NCI-H2227 (cell line): Measurements from ENCODE around the gene LARP4.
"Not testable (repeated sequence)": the region's sequence is repeated elsewhere in the genome, so short reads cannot be mapped to it uniquely, and the experiment has no call there.

Experiments used
- DNase-seq: peaks from one replicate; lab custom pipeline; 2025; ENCODE audit not compliant: unreplicated experiment; lab: John Stamatoyannopoulos, UW

Gene LARP4

DNA sequence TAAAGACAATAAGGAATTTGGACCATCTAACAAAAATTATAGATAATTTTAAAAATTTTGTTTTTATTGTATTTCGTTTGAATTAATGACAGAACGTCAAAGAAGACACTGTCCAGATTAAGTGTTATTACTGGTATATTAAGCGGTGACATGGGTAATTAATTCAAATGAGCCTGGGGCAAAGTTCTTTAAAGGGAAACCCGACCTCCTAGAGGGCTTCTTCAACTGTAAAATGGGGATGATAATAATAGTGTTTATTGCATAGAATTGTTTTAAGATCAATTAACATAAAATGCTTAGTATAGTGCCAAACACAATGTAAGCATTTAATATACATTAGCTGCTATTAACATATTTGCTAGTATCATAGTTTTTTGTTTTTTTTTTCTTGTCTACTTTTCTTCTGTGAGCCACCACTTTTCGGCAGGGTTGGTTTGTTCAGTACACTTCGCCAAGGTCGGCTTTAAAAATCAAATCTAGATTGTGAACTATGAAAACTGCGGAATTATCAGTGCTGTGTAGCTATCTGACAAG lies 514 bp upstream of the LARP4 start:
- DNase-seq, result peak; percentile 6

DNA sequence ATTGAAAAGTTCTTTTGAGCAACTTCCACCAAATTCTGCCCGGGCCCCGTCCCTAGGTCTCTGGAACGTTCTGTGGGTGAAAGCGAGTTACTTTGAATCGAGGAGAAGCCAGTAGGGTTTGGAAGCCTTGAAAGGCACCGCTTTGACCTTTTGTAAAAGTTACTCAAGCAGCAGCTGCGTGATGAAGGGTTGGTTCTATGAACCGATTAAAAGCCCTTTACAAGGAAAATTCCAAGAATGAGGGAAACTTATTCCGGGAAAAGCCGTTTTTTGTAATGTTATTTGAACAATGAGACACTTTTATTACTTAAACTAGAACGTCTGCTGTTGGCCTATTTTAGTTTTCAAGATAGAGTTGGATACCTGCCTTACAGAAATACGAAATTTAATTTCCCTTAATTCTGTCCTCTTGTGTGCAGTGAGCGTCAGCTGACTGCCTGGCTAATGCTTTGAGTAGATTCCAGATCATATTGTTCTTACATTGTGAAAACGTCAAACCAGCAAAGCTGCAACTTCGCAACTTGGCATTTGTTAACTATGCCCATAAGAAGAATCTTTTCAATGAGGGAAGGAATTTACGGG lies 906 bp downstream of the LARP4 start:
- no peak for DNase-seq

DNA sequence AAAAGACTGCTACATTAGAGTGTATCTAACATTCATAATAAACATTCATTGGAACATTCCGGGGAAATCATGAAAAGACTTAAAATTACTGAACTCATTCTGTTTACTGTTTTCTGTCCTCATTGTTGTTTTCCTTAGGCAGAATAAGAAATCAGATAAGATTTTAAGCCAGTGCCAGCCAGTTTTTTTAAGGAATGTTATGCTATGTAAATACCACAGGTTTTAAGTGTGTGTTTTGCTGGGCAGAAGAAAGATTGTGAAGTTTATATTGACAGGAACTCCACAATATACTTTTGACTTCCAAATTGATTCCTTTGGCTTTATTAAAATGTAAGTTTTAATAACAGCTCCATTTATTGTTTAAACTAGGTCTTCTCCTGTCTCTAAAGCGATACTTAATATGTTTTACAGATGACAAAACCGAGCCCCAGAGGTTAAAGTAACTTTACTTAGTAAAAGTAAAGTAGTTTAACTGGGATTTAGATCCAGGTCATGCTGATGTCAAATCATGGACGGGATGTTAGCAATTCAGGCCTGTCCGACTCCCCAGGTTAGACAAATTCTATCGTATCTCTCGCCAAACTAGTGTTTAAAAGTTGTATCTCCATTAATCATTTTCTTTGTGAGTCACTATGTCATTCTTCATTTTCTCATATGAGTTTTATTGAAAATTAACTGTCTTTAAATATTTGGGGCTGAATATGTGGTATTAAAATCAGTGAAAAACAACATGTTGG lies 1.7 kb downstream of the LARP4 start:
- no peak for DNase-seq

DNA sequence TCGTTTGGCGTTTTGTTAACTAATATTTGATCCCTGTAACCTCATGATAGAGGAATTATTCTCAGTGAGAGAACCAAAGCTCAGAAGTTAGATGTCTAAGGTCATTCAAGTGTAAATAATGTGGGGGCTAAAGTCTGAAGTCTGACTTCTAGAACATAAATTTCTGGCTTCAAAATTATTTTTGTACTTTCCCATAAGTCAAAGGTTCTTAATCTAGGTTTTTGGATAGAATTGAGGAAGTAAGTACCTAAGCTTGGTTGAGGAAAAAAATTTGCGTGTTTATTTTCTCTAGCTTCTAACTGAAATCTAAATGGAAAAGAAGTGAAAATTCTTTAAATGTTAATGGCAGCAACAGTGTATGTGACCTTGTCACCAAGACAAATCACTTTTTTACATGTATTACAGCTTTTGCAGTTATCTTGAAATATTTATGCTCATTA lies 2.3 kb downstream of the LARP4 start:
- DNase-seq, result no peak

DNA sequence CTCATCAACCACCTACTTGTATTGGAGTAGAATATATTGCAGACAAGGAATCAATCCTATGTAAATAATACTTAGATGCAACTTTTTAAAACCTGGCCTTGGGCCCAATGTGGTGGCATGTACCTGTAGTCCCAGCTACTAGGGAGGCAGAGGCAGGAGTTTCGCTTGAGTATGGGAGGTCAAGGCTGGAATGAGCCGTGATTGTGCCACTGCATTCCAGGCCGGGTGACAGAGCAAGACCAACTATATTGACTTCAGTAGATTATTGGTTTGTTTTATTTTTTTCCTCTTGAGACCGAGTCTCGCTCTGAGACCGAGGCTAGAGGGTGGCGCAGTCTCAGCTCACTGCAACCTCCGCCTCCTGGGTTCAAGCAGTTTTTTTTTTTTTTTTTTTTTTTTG lies 3.6 kb downstream of the LARP4 start:
- DNase-seq, result no peak

DNA sequence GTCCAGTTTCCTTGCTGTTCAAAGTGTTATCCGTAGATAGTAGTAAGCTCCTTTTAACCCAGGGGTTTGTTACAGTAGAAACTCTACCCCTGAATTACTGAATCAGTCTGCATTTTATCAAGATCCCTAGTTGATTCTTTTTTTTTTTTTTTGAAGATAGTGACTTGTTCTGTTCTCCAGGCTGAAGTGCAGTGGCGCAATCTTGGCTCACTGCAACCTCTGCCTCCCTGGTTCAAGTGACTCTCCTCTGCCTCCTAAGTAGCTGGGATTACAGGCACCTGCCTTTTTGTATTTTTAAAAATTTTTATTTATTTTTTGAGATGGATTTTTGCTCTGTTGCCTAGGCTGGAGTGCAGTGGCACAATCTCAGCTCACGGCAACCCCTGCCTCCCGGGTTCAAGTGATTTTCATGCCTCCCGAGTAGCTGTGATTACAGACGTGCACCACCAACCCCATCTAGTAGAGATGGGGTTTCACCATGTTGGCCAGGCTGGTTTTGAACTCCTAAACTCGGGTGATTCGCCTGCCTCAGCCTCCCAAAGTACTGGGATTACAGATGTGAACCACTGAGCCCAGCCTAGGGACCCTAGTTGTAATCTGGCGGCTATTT lies 10.5 kb downstream of the LARP4 start:
- DNase-seq, result no peak

DNA sequence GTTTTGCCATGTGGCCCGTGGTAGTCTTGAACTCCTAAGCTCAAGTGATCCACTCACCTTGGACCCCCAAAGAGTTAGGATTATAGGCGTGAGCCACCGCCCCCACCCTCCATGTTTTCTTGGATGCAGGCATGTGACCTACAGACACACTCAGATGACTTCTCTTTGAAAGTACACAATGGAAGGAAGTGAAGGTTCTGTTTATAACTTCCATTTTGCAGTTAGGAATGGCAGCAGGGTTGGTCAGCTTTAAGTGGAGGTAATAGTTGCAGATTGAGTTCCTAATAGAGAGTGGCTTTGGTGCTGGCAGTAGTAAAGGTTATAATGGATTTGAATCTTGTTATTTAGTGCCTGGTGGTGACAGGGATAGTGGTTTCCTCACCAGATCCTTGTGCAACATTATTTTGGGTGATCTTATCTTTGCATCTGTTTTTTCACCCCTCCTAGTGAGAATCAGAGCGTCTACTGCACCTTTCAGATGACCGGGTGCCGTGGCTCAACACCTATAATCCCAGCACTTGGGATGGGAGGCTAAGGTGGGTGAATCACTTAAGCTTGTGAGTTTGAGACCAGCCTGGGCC lies 15.3 kb downstream of the LARP4 start:
- no peak for DNase-seq

DNA sequence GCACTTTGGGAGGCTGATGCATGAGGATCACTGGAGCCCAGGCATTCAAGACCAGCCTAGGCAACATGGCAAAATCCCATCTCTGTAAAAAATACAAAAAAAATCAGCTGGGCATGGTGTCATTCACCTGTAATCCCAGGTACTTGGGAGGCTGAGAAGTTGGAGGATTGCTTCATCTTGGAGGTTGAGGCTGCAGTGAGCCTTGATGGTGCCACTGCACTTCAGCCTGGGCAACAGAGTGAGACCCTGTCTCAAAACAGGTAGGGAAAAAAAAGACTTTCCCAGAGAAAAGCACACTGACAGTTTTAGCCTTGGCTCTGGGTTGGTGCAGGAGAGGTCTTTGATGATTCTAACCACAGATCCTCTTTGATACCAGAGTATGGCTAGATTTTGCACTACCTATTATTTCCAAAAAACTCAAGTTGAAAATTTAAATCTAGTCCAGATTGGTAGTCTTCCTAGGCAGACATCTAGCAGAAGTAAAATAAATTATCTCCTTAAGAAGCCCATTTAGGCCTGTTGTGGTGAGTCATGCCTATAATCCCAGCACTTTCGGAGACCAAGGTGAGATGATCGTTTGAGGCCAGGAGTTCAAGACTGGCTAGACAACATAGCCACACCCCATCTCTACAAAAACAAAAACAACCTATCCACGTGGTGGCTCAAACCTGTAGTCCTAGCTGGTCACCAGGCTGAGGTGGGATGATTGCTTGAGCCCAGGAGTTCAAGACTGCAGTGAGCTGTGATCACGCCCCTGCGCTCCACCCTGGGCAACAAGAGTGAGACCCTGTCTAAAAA lies 18.6 kb downstream of the LARP4 start:
- no peak for DNase-seq

DNA sequence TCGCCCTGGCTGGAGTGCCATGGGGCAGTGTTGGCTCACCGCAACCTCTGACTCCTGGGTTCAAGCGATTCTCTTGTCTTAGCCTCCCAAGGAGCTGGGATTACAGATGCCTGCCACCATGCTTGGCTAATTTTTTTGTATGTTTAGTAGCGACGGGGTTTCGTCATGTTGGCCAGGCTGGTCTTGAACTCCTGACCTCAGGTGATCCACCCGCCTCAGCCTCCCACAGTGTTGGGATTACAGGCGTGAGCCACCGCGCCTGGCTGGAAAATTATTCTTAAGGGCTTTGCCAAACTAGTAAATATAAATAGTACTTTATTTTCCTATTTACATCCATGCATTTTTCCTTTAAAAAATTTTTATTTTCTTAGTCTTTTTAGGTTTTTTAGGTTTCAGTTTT lies 22.2 kb downstream of the LARP4 start:
- DNase-seq, result not testable (repeated sequence)

DNA sequence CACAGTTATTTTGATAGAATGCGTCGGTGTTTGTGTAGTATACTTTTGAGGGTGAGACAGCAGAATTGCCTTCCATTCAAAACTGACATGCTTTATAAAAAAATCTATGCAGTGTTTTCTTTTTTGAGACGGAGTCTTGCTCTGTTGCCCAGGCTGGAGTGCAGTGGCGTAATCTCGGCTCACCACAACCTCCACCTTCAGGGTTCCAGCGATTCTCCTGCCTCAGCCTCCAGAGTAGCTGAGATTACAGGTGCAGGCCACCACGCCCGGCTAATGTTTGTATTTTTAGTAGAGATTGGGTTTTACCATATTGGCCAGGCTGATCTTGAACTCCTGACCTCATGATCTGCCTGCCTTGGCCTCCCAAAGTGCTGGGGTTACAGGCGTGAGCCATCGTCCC lies 22.7 kb downstream of the LARP4 start:
- not testable (repeated sequence) for DNase-seq

DNA sequence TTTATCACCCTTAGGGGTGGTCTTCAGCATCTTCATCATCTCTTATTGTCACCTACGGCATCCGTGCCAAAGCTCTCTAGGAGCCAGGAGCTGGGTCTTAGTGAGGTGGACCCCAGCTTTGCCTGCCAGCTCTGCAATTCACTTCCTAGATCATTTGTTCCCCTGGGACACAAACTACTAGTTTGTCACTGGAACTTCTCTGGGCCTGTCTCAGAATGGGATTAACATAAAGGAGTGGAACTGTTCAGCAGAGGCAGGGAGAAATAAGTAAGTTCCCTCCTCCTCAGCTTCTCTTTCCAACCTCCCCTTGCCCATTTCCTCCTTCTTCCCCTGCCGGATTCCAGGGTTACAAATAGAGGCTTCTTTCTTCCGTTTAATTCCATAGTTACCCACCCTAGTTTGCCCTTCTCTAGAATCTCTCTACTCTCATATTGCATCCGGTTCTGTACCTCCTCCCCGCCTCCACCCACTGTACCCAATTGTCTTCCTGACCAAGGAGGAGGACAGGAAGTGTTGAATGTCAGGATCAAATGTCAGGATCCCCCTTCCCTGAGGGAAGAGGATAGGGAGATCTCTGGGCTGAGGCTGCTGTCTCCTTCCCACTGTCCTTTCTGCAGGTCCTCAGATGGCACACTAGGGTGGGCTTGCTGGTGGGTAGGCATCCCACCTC lies 25.0 kb downstream of the LARP4 start:
- no peak for DNase-seq

DNA sequence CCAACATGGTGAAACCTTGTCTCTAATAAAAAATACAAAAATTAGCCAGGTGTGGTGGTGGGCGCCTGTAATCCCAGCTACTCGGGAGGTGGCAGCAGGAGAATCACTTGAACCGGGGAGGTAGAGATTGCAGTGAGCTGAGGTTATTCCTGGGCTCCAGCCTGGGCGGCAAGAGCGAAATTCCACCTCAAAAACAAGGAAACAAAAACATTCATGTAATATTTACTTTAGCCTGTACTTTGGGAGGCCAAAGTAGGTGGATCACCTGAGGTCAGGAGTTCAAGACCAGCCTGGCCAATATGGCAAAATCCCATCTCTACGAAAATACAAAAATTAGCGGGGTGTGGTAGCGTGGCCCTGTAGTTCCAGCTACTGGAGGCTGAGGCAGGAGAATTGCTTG lies 31.0 kb downstream of the LARP4 start:
- not testable (repeated sequence) for DNase-seq

DNA sequence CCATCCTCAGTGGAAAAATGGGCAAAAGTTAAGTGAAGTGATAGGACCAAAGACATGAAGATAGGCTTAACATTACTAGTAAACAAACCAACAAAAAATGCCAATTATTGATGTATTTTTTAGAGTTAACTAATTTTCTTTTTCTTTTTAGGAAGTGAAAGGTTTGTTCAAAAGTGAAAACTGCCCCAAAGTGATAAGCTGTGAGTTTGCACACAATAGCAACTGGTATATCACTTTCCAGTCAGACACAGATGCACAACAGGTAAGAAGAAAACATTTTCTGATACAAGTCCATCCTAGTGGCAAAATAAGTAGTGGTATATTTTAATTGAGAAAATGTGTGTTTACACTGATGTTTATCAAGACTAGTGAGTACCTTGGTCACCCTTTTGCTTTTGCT lies 39.6 kb downstream of the LARP4 start:
- no peak for DNase-seq

DNA sequence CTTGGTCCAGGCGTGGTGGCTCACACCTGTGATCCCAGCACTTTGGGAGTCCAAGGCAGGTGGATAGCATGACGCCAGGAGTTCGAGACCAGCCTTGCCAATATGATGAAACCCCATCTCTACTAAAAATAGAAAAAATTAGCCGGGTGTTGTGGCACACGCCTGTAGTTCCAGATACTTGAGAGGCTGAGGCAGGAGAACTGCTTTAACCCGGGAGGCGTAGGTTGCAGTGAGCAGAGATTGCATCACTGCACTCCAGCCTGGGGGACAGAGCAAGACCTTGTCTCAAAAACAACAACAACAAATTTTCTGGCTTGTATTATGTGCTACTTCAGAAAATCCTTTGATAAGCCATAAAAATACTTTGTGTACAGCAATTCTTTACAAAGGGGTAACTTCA lies 41.1 kb downstream of the LARP4 start:
- no peak for DNase-seq

DNA sequence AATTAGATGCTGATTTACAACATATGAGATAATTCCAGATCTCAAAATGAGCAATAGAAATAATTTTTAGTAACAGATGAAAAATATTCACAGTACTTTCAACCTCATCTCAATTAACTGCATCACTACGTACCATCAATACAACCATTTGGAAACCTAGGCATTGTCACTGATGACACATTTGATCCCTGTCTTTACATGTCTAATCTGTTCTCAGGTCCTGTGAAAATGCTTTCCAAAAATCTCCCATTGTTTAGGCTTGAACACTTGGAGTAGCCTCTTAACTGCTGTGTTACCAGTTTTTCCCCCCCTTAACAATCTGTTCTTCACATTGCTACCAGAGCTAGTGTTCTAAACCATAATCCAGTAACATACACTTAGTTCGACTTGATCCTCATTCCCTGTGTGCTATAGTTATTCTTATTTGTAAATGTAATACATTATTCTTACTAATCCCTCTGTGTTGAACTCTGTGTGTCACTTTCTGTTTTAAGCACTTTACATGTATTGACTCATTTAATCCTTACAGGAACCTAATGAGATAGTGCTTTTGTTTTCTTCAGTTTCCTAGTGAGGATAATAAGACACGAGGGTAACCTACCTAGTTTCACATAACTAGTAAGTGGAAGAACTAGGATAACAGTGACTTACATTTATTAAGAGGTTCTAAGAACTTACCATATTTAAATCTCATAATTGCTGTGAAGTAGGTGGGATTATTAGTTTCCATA lies 41.7 kb downstream of the LARP4 start:
- no peak for DNase-seq

DNA sequence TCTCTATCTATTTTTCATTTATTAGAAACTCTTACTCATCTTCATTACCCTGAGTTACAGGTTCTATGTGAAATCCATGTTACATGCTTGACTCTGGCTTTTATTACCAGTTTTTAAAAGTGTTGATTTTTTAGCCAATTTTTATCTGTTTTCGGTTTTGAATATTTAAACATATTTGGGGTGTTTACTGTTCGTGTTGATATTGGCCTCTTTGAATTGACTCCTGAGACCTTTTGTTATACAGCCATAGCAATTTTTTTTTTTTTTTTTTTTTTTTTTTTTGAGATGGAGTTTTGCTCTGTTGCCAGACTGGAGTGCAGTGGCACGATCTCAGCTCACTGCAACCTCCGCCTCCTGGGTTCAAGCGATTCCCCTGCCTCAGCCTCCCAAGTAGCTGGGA lies 49.0 kb downstream of the LARP4 start:
- not testable (repeated sequence) for DNase-seq

DNA sequence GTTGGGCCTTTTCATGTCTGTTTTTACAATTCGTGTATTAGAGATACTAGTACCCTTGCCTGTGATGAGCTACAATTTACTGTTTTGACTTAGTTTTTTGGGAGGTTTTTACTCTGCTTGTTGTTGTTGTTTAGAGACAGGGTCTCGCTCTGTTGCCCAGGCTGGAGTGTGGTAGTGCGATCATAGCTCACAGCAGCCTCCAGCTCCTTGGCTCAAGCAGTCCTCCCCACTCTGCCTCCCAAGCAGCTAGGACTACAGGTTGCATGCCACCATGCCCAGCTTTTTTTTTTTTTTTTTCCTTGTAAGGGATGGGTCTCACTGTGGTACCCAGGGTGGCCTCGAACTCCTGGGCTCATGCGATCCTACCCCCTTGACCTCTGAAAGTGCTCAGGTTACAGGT lies 52.1 kb downstream of the LARP4 start:
- no peak for DNase-seq

DNA sequence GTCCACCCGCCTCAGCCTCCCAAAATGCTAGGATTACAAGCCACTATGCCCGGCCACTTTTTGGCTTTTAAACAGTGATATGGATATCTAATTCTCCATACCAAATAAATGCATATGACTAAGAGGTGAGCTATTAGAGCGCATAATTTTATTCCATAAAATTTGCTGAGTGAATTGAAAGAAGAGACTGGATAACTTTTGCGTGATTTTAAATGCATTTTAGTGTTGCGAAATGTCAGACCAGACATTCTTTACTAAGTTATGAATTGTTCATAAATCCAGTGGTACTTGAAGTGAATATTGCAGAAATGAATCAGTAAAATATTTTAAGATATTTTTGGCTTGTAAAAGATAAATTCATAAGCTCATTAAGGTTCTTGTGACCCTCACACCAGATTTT lies 53.2 kb downstream of the LARP4 start:
- DNase-seq, result no peak

DNA sequence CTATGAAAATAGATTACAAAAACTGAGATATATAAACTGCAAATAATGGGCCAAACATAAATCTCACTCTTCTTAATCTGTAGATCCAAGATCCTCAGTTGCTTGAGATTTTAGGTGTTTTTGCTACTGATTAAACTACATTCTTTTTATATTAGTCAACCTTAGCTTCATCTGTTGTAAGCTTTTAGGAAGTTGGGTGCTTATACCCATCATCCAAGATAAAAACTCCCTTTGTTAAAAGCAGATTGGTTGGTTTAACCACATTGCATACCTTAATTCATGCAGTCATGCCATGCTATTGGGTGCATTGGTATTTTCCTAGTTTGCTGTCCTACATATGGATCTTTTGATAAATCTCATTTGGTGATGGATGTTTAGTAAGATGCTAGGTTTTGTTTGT lies 57.9 kb downstream of the LARP4 start:
- DNase-seq, result no peak

DNA sequence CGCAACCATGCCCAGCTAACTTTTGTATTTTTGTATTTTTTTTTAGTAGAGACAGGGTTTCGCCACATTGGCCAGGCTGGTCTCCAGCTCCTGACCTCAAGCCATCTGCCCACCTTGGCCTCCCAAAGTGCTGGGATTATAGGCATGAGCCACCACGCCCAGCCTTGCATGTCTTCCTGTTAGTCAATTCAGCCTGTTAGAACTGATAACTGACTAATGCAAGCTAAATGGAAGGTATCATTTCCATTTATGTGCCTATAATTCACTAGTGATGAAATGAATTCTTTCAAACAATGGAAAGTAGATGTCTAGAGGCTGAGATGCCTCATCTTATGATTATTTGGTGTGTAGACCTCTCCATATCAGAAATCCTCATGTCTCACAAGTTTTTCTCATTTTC lies 66.8 kb downstream of the LARP4 start:
- DNase-seq, result no peak
